NCI-H748 (cell line): Measurements from ENCODE around the gene AIMP1.
A peak's percentile ranks its signal among the peaks of the same experiment; 100 is the strongest.

Experiments
- DNase-seq: peaks from one replicate; lab custom pipeline; 2025; ENCODE audit not compliant: unreplicated experiment; lab: John Stamatoyannopoulos, UW

Gene AIMP1

DNA sequence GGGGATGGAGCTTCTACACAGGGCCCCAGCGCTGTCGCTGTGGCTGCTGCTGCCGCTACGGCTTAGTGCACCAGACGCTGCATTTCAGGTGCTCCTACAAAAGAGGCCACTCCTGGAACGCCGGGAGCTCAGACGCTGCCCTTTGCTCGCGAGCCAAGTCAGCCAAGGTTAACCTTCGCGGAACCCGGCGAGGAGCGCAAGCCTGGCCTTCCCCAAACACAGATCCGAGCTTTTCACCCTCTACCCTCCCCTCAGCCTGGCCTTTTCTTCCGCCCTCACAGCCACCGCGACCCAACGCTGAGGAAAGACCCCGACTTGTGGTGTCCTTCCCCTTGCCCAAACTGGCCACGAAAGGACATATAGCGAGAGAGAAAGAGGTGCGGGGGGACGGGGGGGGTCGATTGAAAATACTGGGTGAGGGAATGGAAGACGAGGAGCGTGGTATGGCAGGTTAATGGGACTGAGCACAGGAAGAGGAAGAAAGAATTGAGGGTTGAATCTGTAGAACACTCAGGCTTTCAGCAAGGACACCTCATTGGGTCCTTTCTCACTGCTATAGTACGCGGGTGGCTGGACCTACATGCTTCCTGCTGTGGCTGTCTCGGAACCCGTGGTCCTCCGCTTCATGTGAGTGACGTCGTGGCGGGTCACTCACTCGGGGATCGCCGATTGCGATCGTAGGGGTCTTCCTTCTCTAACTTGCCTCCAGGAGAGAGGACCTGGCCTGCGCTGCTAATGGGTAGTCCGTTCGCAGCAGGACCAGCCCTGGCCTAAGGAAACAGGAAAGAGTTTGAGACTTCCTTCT, at the start of gene AIMP1, which contains the start of gene TBCK:
AIMP1 (plus strand) TSS at position 583 of the 805 bp plus-strand sequence. CDS start 8,460 bp downstream, outside the sequence.
TBCK (minus strand) TSS at position 242 of the 805 bp plus-strand sequence. CDS start 7,249 bp downstream, outside the sequence.
- peak; percentile 86 for DNase-seq

DNA sequence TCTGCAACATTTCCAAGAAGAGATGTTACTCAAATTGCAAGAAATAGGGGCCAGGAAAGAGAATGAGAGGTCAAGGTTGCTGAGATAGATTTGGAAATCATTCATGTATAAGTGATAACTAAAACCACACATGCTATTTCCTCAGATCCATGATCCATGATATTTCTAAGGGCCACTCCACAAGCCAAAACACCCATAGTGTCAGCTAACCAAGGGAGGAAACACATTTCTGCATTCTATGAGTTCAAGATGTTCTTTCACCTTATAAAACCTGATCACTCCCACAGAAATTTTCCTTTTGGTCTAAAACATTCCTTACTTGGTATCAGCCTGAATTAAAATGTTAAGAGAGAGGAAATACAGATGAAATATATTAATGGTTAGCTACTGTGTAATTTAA, 47.6 kb upstream of the AIMP1 start:
- no peak for DNase-seq

DNA sequence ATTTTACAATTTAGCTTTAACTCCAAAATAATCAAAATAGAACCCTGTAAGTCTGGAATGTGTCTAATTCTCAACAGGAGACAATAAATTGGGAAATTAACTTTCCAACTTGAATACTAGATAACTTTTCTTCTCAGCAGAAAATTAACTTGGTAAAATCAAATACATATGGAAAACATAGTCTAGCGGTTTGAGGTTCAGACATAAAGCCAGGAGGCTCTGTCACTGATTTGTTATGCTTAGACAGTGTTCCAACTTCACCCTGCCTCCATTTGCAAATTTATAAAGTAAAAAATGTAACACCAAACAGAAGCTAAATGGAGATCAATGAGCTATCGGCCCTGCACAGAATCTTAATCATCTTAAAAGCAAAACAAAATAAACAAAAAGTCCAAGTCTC, 46.6 kb upstream of the AIMP1 start:
- DNase-seq = no peak

DNA sequence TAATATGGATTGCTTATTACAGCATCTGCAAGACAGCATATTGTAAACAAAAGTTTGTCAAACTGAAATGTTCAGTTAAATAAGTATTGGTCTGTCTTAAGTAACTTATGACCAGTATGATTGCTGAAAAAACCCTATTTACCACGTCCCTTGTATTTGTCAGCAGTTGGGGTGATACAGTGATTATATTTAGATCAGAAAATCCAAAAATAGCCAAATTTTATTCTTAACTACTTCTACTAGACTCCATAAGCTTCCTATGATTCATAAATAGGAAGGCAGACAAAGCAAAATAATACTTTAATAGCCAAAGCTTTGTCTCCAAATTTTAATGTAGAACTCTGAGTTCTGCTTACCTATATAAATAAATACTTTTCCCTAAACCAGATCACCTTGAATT, 45.6 kb upstream of the AIMP1 start:
- no peak for DNase-seq

DNA sequence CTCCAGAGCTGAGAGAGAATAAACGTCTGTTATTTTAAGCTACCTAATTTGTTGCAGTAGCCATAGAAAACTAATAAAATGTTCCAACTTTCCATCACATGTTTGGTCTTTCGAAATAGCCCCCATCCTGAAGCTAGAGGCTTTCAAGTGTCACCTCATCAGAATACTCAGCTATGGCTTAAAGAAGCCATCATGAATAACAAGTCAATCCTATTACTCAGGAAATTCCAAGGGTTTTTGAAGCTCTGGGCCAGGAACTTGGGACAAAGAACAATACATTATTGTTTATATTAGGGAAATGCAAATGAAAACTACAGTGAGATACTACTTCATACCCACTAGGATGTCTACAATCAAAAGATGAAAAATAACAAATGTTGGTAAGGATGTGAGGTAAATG, 42.5 kb upstream of the AIMP1 start:
- no peak for DNase-seq

DNA sequence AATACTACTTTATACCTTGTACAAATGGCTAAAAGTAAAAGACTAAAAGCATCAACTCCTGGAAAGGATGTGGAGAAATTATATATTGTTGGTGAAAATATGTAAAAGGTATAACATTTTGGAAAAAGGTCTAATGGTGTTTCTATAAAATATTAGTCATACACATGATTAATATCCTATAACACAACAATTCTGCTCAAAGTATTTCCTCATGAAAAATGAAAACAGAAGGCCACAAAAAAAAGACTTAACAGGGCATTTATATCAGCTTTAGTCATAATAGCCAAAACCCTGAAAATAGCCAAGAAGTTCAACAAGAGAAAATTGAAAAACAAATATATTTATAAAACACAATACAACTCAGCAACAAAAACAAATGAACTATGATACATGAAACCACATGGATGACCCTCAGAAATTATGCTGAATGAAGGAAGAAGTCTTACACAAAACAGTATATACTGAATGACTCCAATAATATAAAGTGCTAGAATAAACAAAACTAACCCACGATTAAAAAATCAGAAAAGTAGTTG, 39.1 kb upstream of the AIMP1 start:
- no peak for DNase-seq

DNA sequence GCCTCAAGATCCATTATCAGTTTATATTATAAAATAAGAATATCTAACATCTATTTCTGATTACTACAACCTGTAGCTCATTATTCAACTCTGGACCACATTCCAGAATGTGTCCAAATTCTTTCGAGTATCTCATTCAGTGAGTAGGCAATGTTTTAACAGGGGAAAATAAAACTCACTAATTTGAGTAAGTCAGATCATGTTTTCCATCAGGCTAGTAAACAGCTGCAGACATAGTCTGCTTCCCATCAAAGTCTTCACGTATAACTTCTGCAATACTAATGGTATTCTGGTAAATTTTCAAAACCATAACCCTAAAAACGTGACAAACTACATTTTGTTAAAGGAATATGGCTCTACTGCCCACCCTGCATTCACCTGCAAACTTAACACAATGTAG, 32.1 kb upstream of the AIMP1 start:
- no peak for DNase-seq

DNA sequence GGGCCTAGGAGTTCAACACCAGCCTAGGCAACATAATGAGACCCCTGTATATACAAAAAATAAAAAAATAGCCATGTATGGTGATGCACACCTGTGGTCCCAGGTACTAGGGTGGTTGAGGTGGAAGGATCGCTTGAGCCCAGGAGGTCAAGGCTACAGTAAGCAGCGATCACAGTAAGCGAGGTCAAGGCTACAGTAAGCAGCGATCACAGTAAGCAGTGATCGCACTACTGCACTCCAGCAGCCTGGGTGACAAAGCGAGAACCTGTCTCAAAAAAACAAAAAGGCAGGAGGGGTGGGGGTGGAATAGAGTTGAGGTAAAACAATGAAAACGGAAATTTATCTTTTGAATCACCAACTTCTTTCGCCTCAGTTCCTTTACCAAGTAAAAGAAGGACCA, 29.7 kb upstream of the AIMP1 start:
- no peak for DNase-seq

DNA sequence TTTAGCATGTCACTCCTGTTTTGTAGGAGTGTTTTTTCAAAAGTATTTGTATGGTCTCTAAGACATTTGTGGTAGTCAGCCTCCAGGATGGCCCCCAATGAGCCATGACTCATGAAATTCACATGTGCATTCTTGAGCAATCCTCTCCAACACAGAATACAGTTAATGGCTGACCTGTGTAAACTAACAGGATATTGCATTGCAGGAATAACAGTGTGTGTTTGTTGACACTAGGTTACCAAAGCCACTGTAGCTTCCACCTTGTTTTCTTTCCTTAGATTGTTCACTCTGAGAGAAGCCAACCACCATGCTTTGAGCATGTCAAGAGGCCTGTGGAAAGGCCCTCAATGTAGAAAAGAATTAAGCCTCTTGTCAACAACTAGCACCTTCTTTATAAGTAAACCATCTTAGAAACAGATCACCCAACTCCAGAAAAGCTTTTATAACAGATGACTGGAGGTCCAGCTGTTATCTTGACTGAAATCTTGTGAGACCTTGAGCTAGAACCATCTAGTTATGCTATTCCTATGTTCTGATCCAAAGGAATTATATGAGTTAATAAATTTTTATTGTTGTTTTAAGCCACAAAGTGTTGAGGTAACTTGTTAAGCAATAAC, 28.9 kb upstream of the AIMP1 start:
- DNase-seq = peak; percentile 2

DNA sequence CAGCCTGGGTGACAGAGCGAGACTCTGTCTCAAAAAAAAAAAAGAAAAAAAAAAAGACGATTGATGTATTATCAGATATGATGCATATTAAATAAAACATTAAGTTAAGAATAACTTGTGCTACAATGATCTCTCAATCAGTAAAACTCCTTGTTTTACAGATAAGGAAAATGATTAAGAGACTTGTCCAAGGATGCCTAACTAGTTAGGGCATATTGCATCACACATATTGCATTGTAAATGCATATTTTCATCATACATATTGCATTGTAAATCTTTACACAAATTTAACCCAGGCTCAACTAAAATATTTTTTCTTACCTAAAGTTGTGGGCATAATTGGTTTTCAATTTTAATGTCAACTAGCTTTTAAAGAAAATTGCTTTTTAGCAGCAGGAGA, 26.6 kb upstream of the AIMP1 start:
- no peak for DNase-seq

DNA sequence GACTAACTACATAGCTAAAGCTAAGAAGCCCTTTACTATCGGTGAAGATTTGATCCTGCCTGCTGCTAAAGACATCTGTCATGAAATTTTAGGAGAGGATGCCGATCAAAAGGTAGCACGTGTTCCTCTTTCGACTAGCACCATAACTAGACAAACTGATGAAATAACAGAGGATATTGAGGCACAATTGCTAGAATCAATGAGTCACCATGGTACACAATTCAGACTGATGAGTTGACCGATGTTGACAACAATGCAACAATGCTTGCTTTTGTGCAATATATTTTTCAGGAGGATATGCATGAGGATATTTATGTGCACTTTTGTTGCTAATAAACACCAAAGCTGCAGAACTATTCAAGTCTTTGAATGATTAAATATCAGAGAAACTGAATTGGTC, 24.7 kb upstream of the AIMP1 start:
- DNase-seq = no peak

DNA sequence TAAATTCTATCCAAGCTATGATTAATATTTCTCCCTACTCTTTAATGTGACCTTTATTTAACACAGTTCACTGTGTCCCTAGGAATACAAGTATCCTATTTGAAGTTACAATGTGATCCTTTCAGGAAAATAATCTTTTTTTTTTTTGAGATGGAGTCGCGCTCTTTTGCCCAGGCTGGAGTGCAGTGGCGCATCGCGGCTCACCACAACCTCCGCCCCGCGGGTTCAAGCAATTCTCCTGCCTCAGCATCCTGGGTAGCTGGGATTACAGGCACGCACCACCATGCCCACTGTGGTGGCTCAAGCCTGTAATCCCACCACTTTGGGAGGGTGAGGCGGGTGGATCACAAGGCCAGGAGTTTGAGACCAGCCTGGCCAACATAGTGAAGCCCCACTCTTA, 22.3 kb upstream of the AIMP1 start:
- no peak for DNase-seq

DNA sequence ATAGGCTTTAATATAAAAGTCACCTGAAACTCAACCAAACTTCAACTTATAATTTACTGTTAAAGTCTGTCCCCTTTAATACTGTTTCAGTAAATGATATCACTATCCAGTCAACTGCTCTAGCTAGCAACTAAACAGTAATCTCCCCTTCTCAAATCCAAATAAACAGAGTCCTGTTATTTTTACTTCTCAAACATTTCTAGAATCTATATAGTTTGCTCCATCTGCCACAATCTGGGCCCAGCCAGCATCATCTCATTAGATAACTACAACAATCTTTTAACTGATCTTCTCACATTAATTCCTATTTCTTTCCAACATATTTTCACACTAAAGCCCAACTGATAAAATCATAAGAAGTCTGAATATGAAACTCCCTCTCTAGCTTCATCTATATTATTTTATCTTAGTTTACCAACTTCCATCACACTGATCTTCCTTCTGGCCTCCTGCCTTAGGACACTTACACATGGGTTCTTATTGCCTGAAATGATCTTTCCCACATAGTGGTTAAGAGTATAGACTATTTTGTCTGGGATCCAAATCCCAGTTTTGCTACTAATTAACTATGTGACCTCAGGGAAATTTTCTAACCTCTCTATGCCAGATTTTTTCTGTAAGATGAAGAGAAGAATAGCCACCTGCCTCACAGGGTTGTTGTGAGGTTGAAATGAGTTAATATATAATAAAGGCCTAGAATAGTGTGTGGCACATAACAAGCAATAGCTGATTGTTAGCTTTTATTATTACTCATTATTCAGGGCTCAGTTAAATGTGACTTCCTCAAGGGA, 18.9 kb upstream of the AIMP1 start:
- no peak for DNase-seq

DNA sequence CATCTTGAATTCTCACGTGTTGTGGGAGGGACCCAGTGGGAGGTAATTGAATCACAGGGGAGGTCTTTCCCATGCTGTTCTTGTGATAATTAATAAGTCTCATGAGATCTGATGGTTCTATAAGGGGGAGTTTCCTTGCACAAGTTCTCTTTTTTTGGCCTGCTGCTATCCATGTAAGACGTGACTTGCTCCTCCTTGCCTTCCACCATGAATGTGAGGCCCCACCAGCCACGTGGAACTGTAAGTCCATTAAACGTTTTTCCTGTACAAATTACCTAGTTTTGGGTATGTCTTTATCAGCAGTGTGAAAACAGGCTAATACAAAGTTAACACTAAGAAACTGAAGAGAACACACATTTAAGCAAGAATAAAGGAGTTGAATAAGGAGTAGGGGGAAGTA, 16.4 kb upstream of the AIMP1 start:
- DNase-seq = no peak

DNA sequence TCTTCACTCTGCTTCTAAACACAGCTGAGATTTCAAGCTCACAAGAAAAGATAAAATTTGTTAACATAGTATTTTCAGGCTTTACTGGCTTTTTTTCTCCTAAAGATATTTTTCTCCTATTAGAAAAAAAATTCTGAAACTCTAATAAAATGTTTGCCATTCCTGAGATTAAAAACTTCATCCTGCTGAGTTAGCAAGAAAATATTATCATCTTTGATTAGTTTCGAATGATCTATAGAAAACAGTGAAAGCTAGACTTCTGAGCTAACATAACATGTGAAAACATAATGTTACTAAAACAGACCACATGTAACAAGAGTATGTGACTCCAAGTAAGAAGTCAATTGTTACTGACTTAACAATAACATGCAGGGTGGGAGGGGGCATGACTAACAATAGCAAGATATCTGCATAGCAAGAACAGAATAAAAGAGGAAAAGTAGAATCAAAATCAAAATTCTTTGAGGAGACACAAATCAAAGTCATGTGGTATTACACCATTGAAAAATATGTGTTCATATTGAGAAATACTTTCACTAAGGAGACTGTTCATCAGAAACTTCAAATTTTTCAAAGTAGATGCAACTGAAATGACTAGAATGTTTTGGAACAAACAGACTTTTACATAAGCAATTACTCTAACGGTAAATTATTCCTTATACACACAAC, 14.8 kb upstream of the AIMP1 start:
- DNase-seq = no peak

DNA sequence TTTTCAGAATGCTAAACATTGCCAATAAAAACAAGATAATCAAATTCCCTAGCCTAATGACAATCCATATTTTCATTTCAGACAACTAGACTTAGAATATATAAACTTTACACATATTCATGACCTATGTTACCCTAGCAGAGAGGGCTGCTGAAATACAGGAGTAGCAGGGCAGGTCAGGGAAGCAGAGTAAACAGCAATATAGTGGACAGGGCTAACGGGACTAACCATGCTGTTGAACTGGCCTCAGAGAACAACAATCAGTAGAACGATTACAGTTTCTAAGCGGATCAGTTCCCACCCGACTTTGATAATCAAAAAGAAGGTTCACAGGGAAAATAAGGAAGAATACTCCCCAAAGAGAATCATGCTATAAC, 14.3 kb upstream of the AIMP1 start:
- no peak for DNase-seq

DNA sequence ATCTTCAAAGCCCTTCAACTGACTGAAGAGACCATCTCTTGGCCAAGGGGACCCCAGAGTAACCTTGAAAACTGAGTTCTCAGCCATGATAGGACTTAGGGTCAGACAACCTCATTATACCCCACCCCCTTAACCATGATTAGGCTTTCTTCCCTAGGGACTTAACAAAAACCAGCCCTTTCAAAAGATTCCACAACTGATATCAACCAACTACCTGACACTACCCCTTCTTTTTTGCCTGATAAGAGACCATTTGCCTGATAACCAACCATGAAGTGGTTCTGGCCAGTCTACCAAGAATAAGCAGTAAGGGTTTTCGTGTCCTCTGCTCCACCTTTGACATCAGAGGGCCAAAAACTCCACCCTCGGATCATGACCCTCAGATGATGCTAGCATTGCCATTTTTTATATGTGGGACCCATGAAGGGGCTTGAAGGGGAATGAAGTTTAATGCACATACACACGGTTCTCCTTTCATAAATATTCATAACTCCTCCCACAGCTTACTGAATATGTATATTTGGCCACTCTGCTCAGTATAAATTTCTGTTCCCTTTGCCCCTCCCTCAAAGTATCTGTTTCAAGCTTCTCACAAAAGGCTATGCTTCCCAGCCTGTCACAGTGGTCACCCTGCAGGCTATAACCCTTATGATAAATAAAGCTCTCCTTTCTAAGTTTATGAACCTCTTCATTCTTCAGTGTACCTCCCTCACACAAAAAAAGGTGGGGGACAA, 12.6 kb upstream of the AIMP1 start:
- DNase-seq = no peak

DNA sequence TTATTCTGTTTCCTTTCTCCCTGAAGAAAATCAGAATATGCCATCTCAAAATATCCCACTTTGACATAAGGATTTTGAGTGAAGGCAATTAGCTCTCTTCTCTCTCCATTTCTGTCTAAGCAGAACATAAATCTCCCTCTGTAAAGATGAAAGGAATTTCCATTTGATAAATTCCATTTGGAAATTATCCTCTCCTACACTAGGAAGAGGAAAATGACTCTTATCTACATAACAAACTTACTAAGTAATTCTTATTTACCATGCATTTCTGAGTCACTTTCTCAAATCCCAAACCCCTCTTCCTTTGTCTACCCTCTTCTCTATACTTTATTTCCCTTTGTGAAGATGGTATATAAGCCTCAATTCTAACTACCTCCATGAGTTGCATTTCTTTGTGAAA, 11.7 kb upstream of the AIMP1 start:
- DNase-seq = no peak

DNA sequence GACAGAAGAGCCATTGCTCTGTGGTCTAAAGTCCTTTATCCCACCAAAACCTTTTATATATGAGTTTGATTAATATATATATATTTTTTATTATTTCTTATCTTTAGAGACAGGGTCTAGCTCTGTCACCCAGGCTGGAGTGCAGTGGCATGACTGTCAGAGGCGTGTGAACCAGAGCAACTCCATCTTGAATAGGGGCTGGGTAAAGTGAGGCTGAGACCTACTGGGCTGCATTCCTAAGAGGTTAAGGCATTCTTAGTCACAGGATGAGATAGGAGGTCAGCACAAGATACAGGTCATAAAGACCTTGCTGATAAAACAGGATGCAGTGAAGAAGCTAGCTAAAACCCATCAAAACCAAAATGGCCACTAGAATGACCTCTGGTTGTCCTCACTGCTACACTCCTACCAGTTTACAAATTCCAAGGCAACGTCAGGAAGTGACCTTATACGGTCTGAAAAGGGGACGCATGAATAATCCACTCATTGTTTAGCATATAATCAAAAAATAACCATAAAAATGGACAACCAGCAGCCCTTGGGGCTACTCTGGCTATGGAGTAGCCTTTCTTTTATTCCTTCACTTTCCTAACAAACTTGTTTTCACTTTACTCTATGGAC, 10.8 kb upstream of the AIMP1 start:
- no peak for DNase-seq

DNA sequence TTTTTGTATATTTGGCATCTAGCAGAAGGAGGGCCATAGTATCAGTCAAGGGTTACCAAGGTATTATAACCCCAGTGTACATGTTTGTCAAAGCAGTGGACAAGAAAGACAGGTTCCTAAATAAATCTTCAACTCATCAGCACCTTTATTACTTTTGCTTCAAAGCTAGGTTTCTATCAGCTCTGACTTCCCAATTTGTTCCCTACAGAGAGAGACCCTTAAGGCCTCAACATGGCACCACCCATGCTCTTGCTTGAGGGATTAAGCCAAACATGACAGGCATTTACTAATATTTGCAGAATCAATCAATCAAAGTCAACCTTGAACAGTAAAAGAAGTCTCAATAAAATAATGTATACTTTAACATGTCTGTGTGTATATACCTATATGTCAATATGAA, 9.8 kb upstream of the AIMP1 start:
- no peak for DNase-seq
